GM21528 (cell line): Measurements from ENCODE around the gene TBCB.
"Not testable (repeated sequence)": the region's sequence is repeated elsewhere in the genome, so short reads cannot be mapped to it uniquely, and the experiment has no call there.

Experiments
- ATAC-seq: cut with Tn5 transposase; IDR thresholded peaks from one replicate; pipeline ENCODE4 v1.9.1; 2021; ENCODE audit warnings: mild to moderate bottlenecking, moderate library complexity; ENCODE audit not compliant: unreplicated experiment, low FRiP score

The TBCB gene

DNA sequence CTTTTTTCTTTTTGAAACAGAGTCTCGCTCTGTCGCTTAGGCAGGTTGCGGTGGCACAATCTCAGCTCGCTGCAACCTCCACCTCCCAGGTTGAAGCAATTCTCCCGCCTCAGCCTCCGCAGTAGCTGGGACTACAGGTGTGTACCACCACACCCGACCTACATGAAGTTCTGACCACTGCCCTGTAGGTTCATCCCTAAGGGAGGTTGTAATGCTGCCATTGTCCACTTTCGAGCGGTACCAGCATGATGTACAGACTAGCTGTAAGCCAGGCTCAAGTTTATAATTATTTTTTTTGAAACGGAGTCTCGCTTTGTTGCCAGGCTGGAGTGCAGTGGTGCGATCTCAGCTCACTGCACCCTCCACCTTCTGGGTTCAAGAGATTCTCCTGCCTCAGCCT, 48.5 kb downstream of the TBCB start:
- ATAC-seq, result no peak

DNA sequence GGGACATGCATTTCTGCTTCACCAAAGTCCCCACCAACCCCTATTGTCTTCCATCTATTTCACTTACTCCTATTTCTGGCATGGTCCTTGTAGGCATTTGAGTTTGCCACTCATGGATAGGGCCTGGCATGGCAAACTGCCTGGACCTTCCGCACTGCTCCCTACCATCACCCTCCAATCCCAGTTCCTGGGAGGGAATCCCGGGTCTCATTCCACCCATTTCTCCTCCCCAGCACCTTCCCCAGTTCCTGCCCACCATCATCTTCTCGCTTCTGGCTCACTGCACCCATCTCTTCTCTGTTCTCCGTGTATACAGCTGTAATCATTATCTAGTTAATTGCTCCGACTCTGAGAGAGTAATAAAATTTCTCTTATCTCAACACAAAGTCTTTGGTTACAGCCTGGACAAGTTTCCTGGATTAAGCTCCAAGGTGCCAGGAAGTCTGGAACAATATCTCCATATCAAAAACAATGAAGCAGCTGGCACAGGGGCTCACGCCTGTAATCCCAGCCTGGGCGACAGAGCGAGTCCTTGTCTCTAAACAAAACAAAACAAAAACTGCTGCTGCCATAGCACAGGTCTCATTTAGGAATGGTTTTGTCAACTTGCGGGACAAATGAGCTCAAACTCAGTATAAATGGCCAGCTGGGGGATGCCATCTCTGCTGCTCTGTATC, 54.0 kb downstream of the TBCB start:
- no peak for ATAC-seq

DNA sequence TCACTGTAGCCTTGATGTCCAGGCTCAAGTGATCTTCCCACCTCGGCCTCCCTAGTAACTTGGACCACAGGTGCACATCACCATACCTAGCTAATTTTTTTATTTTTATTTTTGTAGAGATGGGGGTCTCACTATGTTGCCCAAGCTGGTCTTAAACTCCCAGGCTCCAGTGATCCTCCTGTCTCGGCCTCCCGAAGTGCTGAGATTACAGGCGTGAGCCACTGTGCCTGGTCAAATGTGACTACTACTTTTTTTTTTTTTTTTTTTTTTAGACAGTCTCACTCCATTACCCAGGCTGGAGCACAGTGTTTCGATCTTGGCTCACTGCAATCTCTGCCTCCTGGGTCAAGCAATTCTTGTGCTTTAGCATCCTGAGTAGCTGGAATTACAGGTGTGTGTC, 57.6 kb downstream of the TBCB start:
- ATAC-seq, result no peak

DNA sequence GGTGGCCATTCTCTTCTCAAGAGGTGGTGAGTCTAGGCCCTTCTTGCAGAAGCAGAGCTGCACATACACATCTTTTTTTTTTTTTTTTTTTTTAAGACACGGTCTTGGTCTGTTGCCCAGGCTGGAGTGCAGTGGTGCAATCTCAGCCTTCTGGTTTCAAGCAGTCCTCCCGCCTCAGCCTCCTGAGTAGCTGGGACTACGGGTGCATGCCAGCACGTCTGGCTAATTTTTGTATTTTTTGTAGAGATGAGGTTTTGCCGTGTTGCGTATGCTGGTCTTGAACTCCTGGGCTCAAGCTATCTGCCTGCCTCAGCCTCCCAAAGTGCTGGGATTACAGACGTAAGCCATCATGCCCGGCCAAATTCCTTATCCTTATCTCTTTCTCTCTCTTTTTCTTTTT, 58.6 kb downstream of the TBCB start:
- not testable (repeated sequence) for ATAC-seq
